Endothelial cell of umbilical vein (primary cell): Measurements from ENCODE around the gene CNNM4.

Experiments used
- CTCF ChIP-seq, 2 donors: IDR thresholded peaks; 1 replicate in 1 of 2; 2 replicates in 1 of 2; pipeline ENCODE4 v1.5.1; 2011; ENCODE audit warnings: low read length in 2 of 2, mild to moderate bottlenecking in 2 of 2, moderate library complexity in 2 of 2, control low read depth in 1 of 2, inconsistent platforms in 1 of 2, low read depth in 1 of 2; ENCODE audit not compliant: insufficient read depth in 1 of 2; ENCODE audit errors: extremely low read depth in 1 of 2
- JUN ChIP-seq: IDR thresholded peaks from 2 replicates; pipeline ENCODE4 v1.6.1; 2011; ENCODE audit warnings: borderline replicate concordance, low read depth; ENCODE audit not compliant: insufficient read length, insufficient read depth
- POLR2A ChIP-seq: IDR thresholded peaks from 2 replicates; pipeline ENCODE4 v1.6.1; 2012; ENCODE audit warnings: low read depth, mild to moderate bottlenecking, control low read depth, low read length

- TF ChIP-seq CTCF (IDR thresholded peaks at IDR 0.05; ENCODE audit: extremely low read depth in 1 of 2, insufficient read depth in 1 of 2, low read depth in 1 of 2, low read length in 2 of 2) (no peak), POLR2A (no peak), JUN (no peak)
These were observed 26.8 kb upstream of the CNNM4 start for GRCh38 chr2:96733931-96734330.
